ENCODE results near the gene NDUFB11.

GRCh38 chrX:47175588-47175980 lies 31.1 kb upstream of the NDUFB11 start:
- no peak for TF ChIP-seq CTCF (IDR thresholded peaks at IDR 0.05)
- TF ChIP-seq POLR2A (IDR thresholded peaks at IDR 0.05), result no peak
